GM19025 (cell line): ENCODE measurements around the gene KBTBD2.
"Not testable (repeated sequence)": the region's sequence is repeated elsewhere in the genome, so short reads cannot be mapped to it uniquely, and the experiment has no call there.

Experiments used
- ATAC-seq: cut with Tn5 transposase; IDR thresholded peaks from one replicate; pipeline ENCODE4 v1.9.1; 2021; ENCODE audit warnings: mild to moderate bottlenecking, low read depth, moderate library complexity; ENCODE audit not compliant: unreplicated experiment

The KBTBD2 gene

DNA sequence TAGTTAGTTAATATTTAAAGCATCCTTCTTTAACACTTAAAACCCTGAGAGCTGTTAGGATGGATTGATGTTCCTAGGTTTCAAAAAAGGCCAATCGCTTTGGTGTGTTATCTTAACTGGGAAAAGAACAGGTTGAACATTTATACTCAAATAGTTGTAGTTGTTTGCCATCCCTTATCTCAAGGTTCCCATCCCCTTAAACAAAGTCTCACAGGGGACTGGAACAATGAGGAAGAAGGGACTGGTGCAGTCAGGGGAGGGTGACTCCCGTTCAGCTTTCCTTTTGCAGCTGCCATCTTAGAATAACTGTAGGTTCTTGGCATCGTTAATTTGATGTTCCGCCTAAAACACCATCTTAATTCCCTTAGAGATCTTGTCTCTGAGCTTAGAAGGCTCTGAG, 2.6 kb upstream of the KBTBD2 start:
- no peak for ATAC-seq

- ATAC-seq = no peak
Measured at GRCh38 chr7:32893722-32894121, 2.2 kb upstream of the KBTBD2 start.

DNA sequence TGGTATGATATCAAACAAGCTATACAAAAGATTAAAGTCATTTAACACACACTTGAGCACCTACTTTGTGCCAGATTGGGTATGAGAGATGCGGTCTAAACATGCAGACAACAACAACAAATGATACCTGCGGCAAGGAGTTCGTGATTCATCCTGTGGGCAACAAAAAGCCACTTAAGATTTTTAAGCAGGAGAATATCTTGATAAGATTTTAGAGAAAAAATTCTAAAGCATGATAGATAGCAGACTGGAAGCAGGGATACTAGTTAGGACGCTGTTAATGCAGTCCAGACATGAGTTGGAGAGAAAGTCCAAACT, 1.6 kb upstream of the KBTBD2 start:
- ATAC-seq = no peak

DNA sequence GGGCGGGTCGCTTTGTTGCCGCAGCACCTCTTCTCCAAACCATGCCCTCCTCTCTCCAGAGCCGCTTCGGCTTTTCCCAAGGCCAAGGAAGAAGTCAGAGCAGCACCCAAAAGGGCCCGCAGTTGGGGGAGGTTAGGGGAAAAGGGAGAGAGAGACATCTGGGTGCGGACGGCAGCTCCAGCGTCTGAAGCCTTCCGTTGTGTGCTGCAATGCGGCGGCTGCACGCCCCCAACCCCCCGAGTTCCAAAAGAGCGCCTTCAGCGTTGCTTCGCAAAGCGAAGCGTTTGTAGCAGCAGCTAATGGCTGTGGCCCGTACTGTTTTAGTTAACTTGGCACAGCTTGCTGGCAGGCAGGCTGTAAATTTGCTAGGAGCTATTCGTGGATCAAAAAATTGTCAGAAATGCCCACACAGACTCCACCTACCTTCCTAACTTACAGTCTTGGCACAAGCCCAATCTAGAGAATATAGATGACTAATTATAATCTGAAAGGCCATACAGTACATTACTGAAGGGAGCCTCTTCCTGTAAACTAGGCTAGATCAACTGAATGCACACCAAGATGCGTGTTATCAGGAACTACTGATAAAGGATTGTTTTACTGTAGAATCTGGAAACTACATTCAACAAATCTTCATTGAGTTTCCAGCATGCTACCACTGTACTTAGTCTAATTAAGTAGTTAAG, 1.1 kb upstream of the KBTBD2 start:
- no peak for ATAC-seq

DNA sequence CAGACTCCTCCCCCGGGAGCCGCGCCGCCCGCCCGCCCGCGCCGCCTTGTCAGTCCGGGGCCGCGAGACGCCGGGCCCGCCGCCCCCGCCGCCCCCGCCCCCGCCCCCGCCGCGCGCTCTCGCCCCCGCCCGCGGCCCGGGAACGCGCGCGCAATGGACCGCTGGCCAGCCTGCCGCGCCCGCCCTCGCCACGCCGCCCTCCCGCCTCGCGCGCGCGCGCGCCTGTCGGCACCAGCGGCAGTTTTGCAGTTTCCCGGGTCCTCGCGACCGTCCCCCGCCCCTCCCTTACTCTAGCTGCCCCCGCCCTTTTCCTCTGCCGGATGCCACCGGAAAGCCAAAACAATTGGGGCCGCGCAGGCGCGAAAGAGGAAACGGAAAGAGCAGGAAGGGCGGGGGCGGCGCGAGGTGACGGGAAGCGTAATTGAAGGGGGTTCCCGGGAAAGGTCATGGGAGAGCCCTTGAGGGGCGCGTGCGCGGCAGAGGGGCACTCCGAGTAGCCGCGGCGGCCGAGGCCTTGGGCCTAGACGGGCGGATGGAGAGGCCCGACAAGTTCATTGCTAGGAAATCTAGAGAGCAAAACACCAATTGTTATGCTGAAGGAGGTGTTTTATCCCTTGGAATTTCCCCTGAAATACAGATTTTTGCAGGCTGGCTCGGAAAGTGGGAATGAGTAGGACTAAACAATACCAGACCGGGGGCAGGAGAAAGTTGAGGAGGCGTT, 400 bp upstream of the KBTBD2 start:
- ATAC-seq = peak; percentile 47

- no peak for ATAC-seq
Measured at GRCh38 chr7:32890793-32891042, 842 bp downstream of the KBTBD2 start.

DNA sequence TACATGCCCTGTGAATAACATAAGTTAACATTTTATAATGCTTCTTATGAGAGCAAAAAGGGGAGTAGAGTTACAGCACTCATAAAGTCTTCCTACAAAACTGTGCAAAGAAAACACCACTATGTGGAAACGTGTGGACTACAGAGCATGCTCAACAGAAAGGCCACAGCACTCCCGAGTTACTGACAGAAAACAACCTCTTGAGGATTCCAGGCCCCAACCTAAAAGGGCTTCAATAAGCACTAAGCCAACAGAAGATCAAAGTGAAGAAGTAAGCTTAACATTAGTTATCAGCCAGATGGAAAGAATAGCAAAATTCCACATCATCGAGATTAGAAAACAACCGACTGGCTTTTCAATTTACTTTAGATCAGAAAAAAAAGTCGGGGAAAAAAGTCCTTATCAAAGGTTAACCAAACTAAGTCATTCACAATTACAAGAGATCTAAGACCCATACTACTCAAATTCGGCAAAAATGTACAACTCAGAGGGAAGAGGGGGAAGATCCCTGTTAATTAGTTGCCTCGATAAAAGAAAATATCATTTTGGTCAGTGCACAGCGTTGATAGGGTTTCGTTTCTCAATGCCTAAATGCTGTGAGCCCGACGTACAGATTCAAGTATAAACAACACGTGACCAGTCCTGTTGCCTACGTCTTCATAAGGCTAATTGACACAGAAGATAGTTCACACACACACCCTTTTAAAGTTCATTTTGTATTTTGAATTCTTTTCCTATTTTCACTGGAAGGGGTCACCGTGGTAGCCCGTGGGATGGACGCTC, 1.4 kb downstream of the KBTBD2 start:
- no peak for ATAC-seq

DNA sequence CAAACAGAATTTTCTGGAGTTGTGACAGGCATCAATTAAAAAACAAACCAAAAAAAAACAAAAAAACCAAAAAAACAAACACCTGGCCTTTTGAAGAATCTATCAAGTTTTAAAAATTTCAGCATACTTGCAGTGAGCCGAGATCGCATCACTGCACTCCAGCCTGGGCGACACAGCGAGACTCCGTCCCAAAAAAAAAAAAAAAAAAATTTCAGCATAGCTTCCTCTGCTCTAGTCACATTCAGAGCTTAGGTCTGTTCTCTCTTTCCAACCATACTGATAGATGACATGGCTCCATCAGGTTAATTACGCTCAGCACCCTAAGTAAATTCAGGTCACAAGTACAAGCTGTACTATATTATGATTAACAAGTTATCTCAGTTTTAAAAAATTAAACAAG, 3.1 kb downstream of the KBTBD2 start:
- no peak for ATAC-seq

DNA sequence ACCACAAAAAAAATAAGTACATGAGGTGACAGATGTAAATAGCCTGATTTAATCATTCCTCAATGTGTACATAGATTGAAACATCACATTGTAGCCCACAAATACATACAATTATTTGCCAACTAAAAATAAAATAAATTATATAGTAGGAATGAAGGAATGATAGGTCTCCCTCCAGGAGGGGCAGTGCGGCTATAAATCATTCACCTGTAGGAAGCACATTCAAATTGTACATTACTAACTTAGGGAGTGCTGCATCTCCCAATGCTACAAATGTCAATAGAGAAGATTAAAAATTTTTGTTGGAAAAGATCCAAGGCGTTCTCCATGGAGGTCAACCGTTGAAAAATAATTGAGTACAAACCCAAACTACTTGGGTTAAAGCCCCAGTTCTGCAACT, 4.2 kb downstream of the KBTBD2 start:
- no peak for ATAC-seq

GRCh38 chr7:32881074-32881982, 10.2 kb downstream of the KBTBD2 start:
- no peak for ATAC-seq

- no peak for ATAC-seq
Measured at GRCh38 chr7:32879460-32879859, 12.1 kb downstream of the KBTBD2 start.

GRCh38 chr7:32878023-32878422, 13.5 kb downstream of the KBTBD2 start:
- not testable (repeated sequence) for ATAC-seq

DNA sequence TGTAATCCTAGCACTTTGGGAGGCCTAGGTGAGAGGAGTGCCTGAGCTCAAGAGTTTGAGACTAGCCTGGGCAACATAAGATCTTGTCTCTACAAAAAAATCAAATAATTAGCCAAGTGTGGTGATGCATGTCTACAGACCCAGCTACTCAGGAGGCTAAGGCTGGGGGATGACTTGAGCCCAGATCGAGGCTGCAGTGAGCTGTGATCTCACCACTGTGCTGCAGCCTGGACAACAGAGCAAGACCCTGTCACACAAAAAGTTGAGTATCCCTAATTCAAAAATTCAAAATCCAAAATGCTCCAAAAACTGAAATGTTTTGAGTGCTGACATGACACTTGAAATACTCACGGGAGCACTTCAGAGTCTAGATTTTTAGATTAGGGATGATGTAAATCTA, 19.1 kb downstream of the KBTBD2 start:
- ATAC-seq = no peak

GRCh38 chr7:32871624-32872371, 19.8 kb downstream of the KBTBD2 start:
- peak; percentile 87 for ATAC-seq

DNA sequence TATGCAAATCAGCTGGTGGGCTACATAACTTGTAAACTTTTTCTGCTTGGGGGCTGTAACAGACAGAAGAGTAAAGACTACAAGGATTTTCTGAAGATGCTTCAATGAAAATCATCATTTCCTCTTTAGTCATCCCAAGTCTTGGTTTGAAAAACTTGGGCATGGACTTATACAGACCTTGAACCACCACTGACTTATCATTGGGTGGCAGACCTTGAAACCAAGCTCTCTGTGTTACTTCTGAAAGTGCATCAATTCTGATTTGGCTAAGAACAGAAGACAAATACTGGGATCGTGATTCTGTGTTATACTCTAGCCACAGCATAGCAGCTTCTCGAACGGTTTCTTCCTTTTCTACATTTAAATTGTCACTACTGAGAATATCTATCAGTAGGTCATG, 21.3 kb downstream of the KBTBD2 start:
- ATAC-seq = no peak

- no peak for ATAC-seq
Measured at GRCh38 chr7:32869716-32870115, 21.8 kb downstream of the KBTBD2 start.

DNA sequence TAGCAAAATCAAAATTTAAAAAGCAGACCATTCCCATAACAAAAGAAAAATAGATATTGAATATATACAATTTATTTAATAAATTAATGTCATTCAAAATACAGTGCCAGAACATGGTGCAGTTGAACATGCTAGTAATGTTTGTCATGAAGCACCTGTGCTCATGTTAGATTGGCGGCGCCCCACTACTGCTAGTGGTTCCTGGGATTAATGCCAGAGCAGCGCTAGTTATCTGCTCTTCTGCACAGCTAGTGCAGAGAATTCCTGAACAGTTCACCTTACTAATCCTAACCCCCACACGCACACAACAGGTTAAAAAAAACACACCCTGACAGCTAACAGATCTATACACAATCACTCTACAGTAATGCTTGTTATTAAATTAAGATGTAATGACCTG, 23.4 kb downstream of the KBTBD2 start:
- no peak for ATAC-seq

GRCh38 chr7:32865448-32866030, 26.0 kb downstream of the KBTBD2 start:
- no peak for ATAC-seq

GRCh38 chr7:32863872-32864271, 27.7 kb downstream of the KBTBD2 start:
- not testable (repeated sequence) for ATAC-seq

DNA sequence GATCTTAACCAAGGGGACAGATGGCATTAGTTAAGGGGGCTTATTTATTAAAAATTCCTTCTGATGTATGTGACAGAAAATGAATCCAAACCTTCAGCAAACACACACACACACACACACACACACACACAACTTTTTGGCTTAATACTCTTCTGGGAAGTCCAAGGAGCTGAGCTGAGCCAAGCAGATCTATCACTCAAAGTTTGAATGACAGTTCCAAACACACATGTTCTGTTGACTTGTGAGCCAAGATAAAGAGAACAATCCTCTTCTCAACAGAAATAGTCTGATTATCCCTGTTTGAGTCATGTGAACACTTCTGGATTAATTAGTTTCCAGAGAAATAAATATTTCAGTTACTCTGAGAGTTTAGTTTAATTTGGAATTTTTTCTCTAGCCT, 31.5 kb downstream of the KBTBD2 start:
- no peak for ATAC-seq
